Breast epithelium (tissue), 4 donors: ENCODE data around the gene IL20RB. TPM values are rescaled to one million over a fixed set of nuclear protein-coding genes. Genes with fewer than 3 reads are reported as not detected.

Experiments used
- DNase-seq, 2 donors: peaks; one replicate each; pipeline ENCODE4 v3.0.0-alpha.2; 2019; ENCODE audit warnings: low spot score in 2 of 2
- H3K27ac ChIP-seq, 2 donors: fragments of 200-600 bp; sonication (generic) in 1 of 2; one replicate each; pipeline ENCODE4 v1.5.1; 2016 to 2019; ENCODE audit warnings: mild to moderate bottlenecking in 1 of 2
- H3K27me3 ChIP-seq, 2 donors: fragments of 200-600 bp; sonication (generic) in 1 of 2; one replicate each; pipeline versions ENCODE4 v1.5.1 to v1.6.0; 2017 to 2019; ENCODE audit warnings: control low read depth in 1 of 2, mild to moderate bottlenecking in 1 of 2
- H3K36me3 ChIP-seq: fragments of 200-600 bp; one replicate; pipeline ENCODE4 v1.5.1; 2019
- H3K4me1 ChIP-seq, 2 donors: fragments of 200-600 bp; sonication (generic); one replicate each; pipeline ENCODE4 v1.5.1; 2016 to 2019; ENCODE audit warnings: control low read depth in 1 of 2
- H3K4me3 ChIP-seq, 3 donors: fragments of 200-600 bp; sonication (generic); 1 replicate in 2 of 3; 2 replicates in 1 of 3; pipeline ENCODE4 v1.5.1; 2016 to 2019; ENCODE audit warnings: mild to moderate bottlenecking in 3 of 3, moderate library complexity in 2 of 3
- H3K9me3 ChIP-seq, 2 donors: fragments of 200-600 bp; sonication (generic) in 1 of 2; one replicate each; pipeline ENCODE4 v1.5.1; 2016 to 2019; ENCODE audit warnings: control low read depth in 1 of 2
- POLR2A ChIP-seq: fragments of 450-650 bp; IDR thresholded peaks from one replicate; pipeline ENCODE4 v1.6.1; 2016; ENCODE audit warnings: antibody characterized with exemption, mild to moderate bottlenecking, moderate library complexity
- POLR2AphosphoS5 ChIP-seq, 3 donors: sonication (generic); formaldehyde crosslinking; IDR thresholded peaks; one replicate each; pipeline ENCODE4 v1.6.1; 2017; ENCODE audit warnings: antibody characterized with exemption in 3 of 3
- intact Hi-C: fragments of 100-400 bp; cut with DNase I; formaldehyde crosslinking; loops from one replicate; pipeline ENCODE4 v1.15.1; 2023; ENCODE audit warnings: low total_unique reads
- total RNA-seq, 3 donors: library from RNA; depleted of rRNA; stranded (reverse); fragments of >200 nt; gene quantifications; one replicate each; pipeline ENCODE4 v1.1.0, GENCODE V29; 2016
- TF ChIP-seq, protein P1 (sequence below), 3 donors: fragments of 450-650 bp; IDR thresholded peaks; one replicate each; pipeline ENCODE4 v1.5.1; 2016 to 2017; ENCODE audit warnings: antibody characterized with exemption in 3 of 3, mild to moderate bottlenecking in 3 of 3, moderate library complexity in 3 of 3

The IL20RB gene
- total RNA-seq, 3 donors from 2014 or later = 1.6 to 2.2 (median 1.6) TPM

GRCh38 chr3:136925425-136926190 lies 32.2 kb upstream of the IL20RB start:
- no peak overlapping the region for H3K27ac ChIP-seq
- TF ChIP-seq POLR2AphosphoS5 (IDR thresholded peaks at IDR 0.05) = no peak
- no peak for TF ChIP-seq POLR2A
- TF ChIP-seq, protein P1, sequence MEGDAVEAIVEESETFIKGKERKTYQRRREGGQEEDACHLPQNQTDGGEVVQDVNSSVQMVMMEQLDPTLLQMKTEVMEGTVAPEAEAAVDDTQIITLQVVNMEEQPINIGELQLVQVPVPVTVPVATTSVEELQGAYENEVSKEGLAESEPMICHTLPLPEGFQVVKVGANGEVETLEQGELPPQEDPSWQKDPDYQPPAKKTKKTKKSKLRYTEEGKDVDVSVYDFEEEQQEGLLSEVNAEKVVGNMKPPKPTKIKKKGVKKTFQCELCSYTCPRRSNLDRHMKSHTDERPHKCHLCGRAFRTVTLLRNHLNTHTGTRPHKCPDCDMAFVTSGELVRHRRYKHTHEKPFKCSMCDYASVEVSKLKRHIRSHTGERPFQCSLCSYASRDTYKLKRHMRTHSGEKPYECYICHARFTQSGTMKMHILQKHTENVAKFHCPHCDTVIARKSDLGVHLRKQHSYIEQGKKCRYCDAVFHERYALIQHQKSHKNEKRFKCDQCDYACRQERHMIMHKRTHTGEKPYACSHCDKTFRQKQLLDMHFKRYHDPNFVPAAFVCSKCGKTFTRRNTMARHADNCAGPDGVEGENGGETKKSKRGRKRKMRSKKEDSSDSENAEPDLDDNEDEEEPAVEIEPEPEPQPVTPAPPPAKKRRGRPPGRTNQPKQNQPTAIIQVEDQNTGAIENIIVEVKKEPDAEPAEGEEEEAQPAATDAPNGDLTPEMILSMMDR (IDR thresholded peaks at IDR 0.05) = no peak
- no peaks in the 10 kb centered on the region for H3K4me1 ChIP-seq
- no peaks in the 10 kb centered on the region for H3K9me3 ChIP-seq
- H3K4me3 ChIP-seq = no peak overlapping the region
- H3K36me3 ChIP-seq = no peaks in the 10 kb centered on the region
- no peaks in the 10 kb centered on the region for H3K27me3 ChIP-seq
- DNase-seq = no peak
- intact Hi-C loops = no loop called here

- Histone ChIP-seq H3K27ac (no peak overlapping the region), H3K9me3 (no peaks in the 10 kb centered on the region), H3K4me1 (peaks cover 0 to 11% of the 10 kb centered on the region in 2 donors), H3K36me3 (no peaks in the 10 kb centered on the region), H3K4me3 (no peak overlapping the region), H3K27me3 (no peaks in the 10 kb centered on the region)
- TF ChIP-seq POLR2AphosphoS5 (IDR thresholded peaks at IDR 0.05) (no peak), POLR2A (no peak)
- TF ChIP-seq, protein P1 (IDR thresholded peaks at IDR 0.05) = no peak
- no peak for DNase-seq
- intact Hi-C loops = no loop called here
Measured at GRCh38 chr3:136928240-136928639, 29.5 kb upstream of the IL20RB start.

GRCh38 chr3:136929977-136930670 lies 27.7 kb upstream of the IL20RB start:
- no peaks in the 10 kb centered on the region for H3K27me3 ChIP-seq
- peak in 1 of 2 donors; percentile 30 for DNase-seq
- H3K4me1 ChIP-seq = peaks cover 0 to 11% of the 10 kb centered on the region in 2 donors
- H3K4me3 ChIP-seq = peak overlapping the region; percentile 27 to 37 (median 31)
- peak overlapping the region in 1 of 2 donors; percentile 63 for H3K27ac ChIP-seq
- TF ChIP-seq, protein P1 (IDR thresholded peaks at IDR 0.05) = no peak
- TF ChIP-seq POLR2A (no peak), POLR2AphosphoS5 (IDR thresholded peaks at IDR 0.05) (no peak)
- intact Hi-C loops = no loop called here
- no peaks in the 10 kb centered on the region for H3K9me3 ChIP-seq
- H3K36me3 ChIP-seq = no peaks in the 10 kb centered on the region

GRCh38 chr3:136931606-136932005 lies 26.2 kb upstream of the IL20RB start:
- no peaks in the 10 kb centered on the region for H3K36me3 ChIP-seq
- no peaks in the 10 kb centered on the region for H3K27me3 ChIP-seq
- TF ChIP-seq, protein P1 (IDR thresholded peaks at IDR 0.05) = no peak
- no peak for TF ChIP-seq POLR2A
- TF ChIP-seq POLR2AphosphoS5 (IDR thresholded peaks at IDR 0.05) = no peak
- H3K4me1 ChIP-seq = peaks cover 0 to 11% of the 10 kb centered on the region in 2 donors
- H3K4me3 ChIP-seq = peak overlapping the region; percentile 27 to 37 (median 33)
- DNase-seq = no peak
- H3K9me3 ChIP-seq = no peaks in the 10 kb centered on the region
- intact Hi-C loops = no loop called here
- H3K27ac ChIP-seq = peak overlapping the region; percentile 40 to 63

DNA sequence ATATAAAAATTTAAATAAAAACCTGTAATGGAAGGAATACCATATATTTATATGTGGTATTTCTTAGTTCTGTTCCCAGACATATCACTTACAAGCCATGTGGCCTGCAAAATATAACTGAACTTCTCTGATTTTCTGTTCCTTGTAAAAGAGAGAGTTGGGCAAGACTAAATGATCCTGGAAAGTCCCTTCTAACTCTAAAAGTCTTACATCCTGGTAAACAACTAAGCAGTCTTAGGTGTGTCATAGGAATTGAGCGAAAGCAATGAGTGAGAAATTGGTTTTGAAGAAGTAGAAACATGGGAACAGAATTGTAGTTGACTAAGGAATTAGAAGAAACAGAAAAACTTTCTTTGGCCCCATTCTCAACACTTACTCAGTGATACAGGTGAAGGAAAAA lies 25.3 kb upstream of the IL20RB start:
- no peak for DNase-seq
- H3K27me3 ChIP-seq = no peaks in the 10 kb centered on the region
- H3K27ac ChIP-seq = peak overlapping the region in 1 of 2 donors; percentile 61
- no peaks in the 10 kb centered on the region for H3K36me3 ChIP-seq
- peaks cover 0 to 11% of the 10 kb centered on the region in 2 donors for H3K4me1 ChIP-seq
- no peak overlapping the region for H3K4me3 ChIP-seq
- H3K9me3 ChIP-seq = no peaks in the 10 kb centered on the region
- intact Hi-C loops = no loop called here
- TF ChIP-seq POLR2A (no peak), POLR2AphosphoS5 (IDR thresholded peaks at IDR 0.05) (no peak)
- TF ChIP-seq, protein P1 (IDR thresholded peaks at IDR 0.05) = no peak
